GM23338 (cell line): ENCODE data around the gene PCDH12. TPM values are rescaled to one million over a fixed set of nuclear protein-coding genes. Genes with fewer than 3 reads are reported as not detected.

Experiments
- ATAC-seq: fragments of 200-7000 bp; cut with Tn5 transposase; 3 replicates; pipeline ENCODE4 v1.9.1; 2020
- DNase-seq: peaks from one replicate; pipeline ENCODE4 v3.0.0-alpha.2; 2015; ENCODE audit warnings: low spot score
- H2AFZ ChIP-seq: fragments of 200-600 bp; sonication (generic); 2 replicates; pipeline ENCODE4 v1.8.0; 2016; ENCODE audit warnings: antibody characterized with exemption, mild to moderate bottlenecking, moderate library complexity
- H3F3A ChIP-seq: fragments of 200-600 bp; sonication (generic); replicated peaks from 2 replicates; pipeline ENCODE4 v1.8.0; 2017; ENCODE audit warnings: antibody characterized with exemption, mixed run types, low read depth
- H3K27ac ChIP-seq: fragments of 200-600 bp; sonication (generic); 2 replicates; pipeline ENCODE4 v1.6.1; 2016; ENCODE audit warnings: low read depth
- H3K27me3 ChIP-seq: fragments of 200-600 bp; sonication (generic); 2 replicates; pipeline ENCODE4 v1.8.0; 2016; ENCODE audit warnings: mild to moderate bottlenecking, mixed run types, moderate library complexity; ENCODE audit not compliant: insufficient read depth
- H3K36me3 ChIP-seq: fragments of 200-600 bp; sonication (generic); 2 replicates; pipeline ENCODE4 v1.8.0; 2016; ENCODE audit warnings: mild to moderate bottlenecking; ENCODE audit not compliant: insufficient read depth
- H3K4me1 ChIP-seq: fragments of 200-600 bp; sonication (generic); 2 replicates; pipeline ENCODE4 v1.8.0; 2016; ENCODE audit warnings: mild to moderate bottlenecking, moderate library complexity; ENCODE audit not compliant: insufficient read depth
- H3K4me2 ChIP-seq: fragments of 200-600 bp; sonication (generic); 2 replicates; pipeline ENCODE4 v1.7.1; 2017; ENCODE audit warnings: mixed run types
- H3K4me3 ChIP-seq: fragments of 200-600 bp; sonication (generic); 2 replicates; pipeline ENCODE4 v1.6.1; 2016; ENCODE audit warnings: mixed run types
- H3K79me2 ChIP-seq: fragments of 200-600 bp; sonication (generic); replicated peaks from 2 replicates; pipeline ENCODE4 v1.8.0; 2017; ENCODE audit warnings: mild to moderate bottlenecking; ENCODE audit not compliant: insufficient read depth
- H3K9me2 ChIP-seq: fragments of 200-600 bp; sonication (generic); 2 replicates; pipeline ENCODE4 v1.8.0; 2017; ENCODE audit not compliant: insufficient read depth
- H4K20me1 ChIP-seq: fragments of 200-600 bp; sonication (generic); replicated peaks from 2 replicates; pipeline ENCODE4 v1.8.0; 2017; ENCODE audit warnings: mild to moderate bottlenecking; ENCODE audit not compliant: insufficient read depth
- H3K27ac Mint-ChIP-seq: 2 replicates; pipeline ENCODE4 v1.8.0; 2020; ENCODE audit warnings: inconsistent platforms, mild to moderate bottlenecking, moderate library complexity, mixed read lengths
- H3K27me3 Mint-ChIP-seq: 3 replicates; pipeline ENCODE4 v1.8.0; 2022; ENCODE audit warnings: low read depth, mild to moderate bottlenecking, moderate library complexity, mixed read lengths, inconsistent platforms; ENCODE audit not compliant: insufficient read depth, poor library complexity
- H3K36me3 Mint-ChIP-seq: 3 replicates; pipeline ENCODE4 v1.8.0; 2021; ENCODE audit warnings: low read depth, mild to moderate bottlenecking, inconsistent platforms, moderate library complexity, mixed read lengths
- H3K4me1 Mint-ChIP-seq: 3 replicates; pipeline ENCODE4 v1.8.0; 2020; ENCODE audit warnings: mild to moderate bottlenecking, inconsistent platforms, mixed read lengths
- H3K4me3 Mint-ChIP-seq: 3 replicates; pipeline ENCODE4 v1.8.0; 2021; ENCODE audit warnings: moderate library complexity, mild to moderate bottlenecking, inconsistent platforms, mixed read lengths
- H3K9me3 Mint-ChIP-seq: 3 replicates; pipeline ENCODE4 v1.8.0; 2020; ENCODE audit warnings: moderate library complexity, mild to moderate bottlenecking, inconsistent platforms, mixed read lengths
- EZH2 ChIP-seq: fragments of 200-600 bp; sonication (generic); IDR thresholded peaks from one replicate; pipeline ENCODE4 v1.8.0; 2017; ENCODE audit warnings: antibody characterized with exemption, mild to moderate bottlenecking, low read depth; ENCODE audit not compliant: unreplicated experiment
- JUNB ChIP-seq: IDR thresholded peaks from one replicate; pipeline ENCODE4 v1.6.1; 2016; ENCODE audit warnings: antibody characterized with exemption; ENCODE audit not compliant: unreplicated experiment
- STAT1 ChIP-seq: IDR thresholded peaks from one replicate; pipeline ENCODE4 v1.6.1; 2016; ENCODE audit warnings: antibody characterized with exemption; ENCODE audit not compliant: unreplicated experiment
- ZNF114 ChIP-seq: fragments of 250-450 bp; sonication (Bioruptor Pico); IDR thresholded peaks from 2 replicates; pipeline ENCODE4 v1.5.0; 2020; ENCODE audit warnings: mild to moderate bottlenecking, moderate library complexity
- ZNF331 ChIP-seq: fragments of 250-450 bp; sonication (Bioruptor Pico); IDR thresholded peaks from 2 replicates; pipeline ENCODE4 v1.5.0; 2020; ENCODE audit warnings: low read depth, mild to moderate bottlenecking, moderate library complexity
- ZNF462 ChIP-seq: fragments of 250-450 bp; sonication (Bioruptor Pico); IDR thresholded peaks from 2 replicates; pipeline ENCODE4 v1.5.0; 2020; ENCODE audit warnings: mild to moderate bottlenecking, moderate library complexity
- polyA plus RNA-seq: library from polyadenylated mRNA; unstranded; fragments of >200 nt; fragmentation: Nextera tagmentation; extraction: Ambion mirVana; gene quantifications from 2 replicates; pipeline ENCODE4 v1.2.1, GENCODE V29; 2016
- total RNA-seq: library from RNA; depleted of rRNA; stranded (reverse); fragments of >200 nt; shearing (Covaris generic); gene quantifications from 2 replicates; pipeline ENCODE4 v1.2.3, GENCODE V29; 2014
- TF ChIP-seq, protein P1 (sequence below), 2 experiments: fragments of 200-600 bp in 1 of 2; sonication (generic) in 1 of 2; conservative IDR thresholded peaks; 2 replicates each; pipeline versions ENCODE4 v1.5.1 to v1.6.1; 2016 to 2017; ENCODE audit warnings: antibody characterized with exemption in 2 of 2, low read depth in 2 of 2, mild to moderate bottlenecking in 2 of 2, moderate library complexity in 1 of 2

PCDH12 gene
- total and polyA plus RNA-seq, 2 experiments from 2014 or later: 0.14 to 0.29 TPM

- TF ChIP-seq ZNF331 (CRISPR knock-in tag): no peak
- TF ChIP-seq, protein P1, sequence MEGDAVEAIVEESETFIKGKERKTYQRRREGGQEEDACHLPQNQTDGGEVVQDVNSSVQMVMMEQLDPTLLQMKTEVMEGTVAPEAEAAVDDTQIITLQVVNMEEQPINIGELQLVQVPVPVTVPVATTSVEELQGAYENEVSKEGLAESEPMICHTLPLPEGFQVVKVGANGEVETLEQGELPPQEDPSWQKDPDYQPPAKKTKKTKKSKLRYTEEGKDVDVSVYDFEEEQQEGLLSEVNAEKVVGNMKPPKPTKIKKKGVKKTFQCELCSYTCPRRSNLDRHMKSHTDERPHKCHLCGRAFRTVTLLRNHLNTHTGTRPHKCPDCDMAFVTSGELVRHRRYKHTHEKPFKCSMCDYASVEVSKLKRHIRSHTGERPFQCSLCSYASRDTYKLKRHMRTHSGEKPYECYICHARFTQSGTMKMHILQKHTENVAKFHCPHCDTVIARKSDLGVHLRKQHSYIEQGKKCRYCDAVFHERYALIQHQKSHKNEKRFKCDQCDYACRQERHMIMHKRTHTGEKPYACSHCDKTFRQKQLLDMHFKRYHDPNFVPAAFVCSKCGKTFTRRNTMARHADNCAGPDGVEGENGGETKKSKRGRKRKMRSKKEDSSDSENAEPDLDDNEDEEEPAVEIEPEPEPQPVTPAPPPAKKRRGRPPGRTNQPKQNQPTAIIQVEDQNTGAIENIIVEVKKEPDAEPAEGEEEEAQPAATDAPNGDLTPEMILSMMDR (conservative IDR thresholded peaks at IDR 0.05; ENCODE audit: low read depth in 2 of 2): no peak
Observed at GRCh38 chr5:141906517-141906916, 51.5 kb downstream of the PCDH12 start (continued).

- H3K27ac Mint-ChIP-seq: no peak overlapping the region
- H2AFZ ChIP-seq: 0 out of 2 replicates have a peak overlapping the region, but pooled peaks have one; percentile 16
- no peaks in the 10 kb centered on the region for H3F3A ChIP-seq
- no peak for DNase-seq
- H3K36me3 Mint-ChIP-seq: no peaks in the 10 kb centered on the region
- no peaks in the 10 kb centered on the region for H4K20me1 ChIP-seq
- H3K9me2 ChIP-seq: no peaks in the 10 kb centered on the region
- H3K4me1 Mint-ChIP-seq: peaks cover 9% of the 10 kb centered on the region; the same call in 1 of the 3 replicates
- H3K4me3 ChIP-seq: no peak overlapping the region
- H3K4me3 Mint-ChIP-seq: no peak overlapping the region
- H3K27ac ChIP-seq: no peak overlapping the region
- peaks cover 7% of the 10 kb centered on the region for H3K4me1 ChIP-seq
- H3K79me2 ChIP-seq: no peaks in the 10 kb centered on the region
- TF ChIP-seq JUNB (no peak), STAT1 (no peak), ZNF462 (CRISPR knock-in tag) (no peak), EZH2 (no peak), ZNF114 (CRISPR knock-in tag) (no peak)
- H3K36me3 ChIP-seq: no peaks in the 10 kb centered on the region
- H3K27me3 Mint-ChIP-seq: no peaks in the 10 kb centered on the region
- H3K4me2 ChIP-seq: no peak overlapping the region
- no peaks in the 10 kb centered on the region for H3K27me3 ChIP-seq
- ATAC-seq: no peak
- no peaks in the 10 kb centered on the region; the same call in 2 of the 3 replicates for H3K9me3 Mint-ChIP-seq
Observed at GRCh38 chr5:141904551-141904950, 53.5 kb downstream of the PCDH12 start.
